GM18499 (cell line): ENCODE results near the gene TREX2.

Experiments used
- ATAC-seq: cut with Tn5 transposase; IDR thresholded peaks from one replicate; pipeline ENCODE4 v1.9.1; 2021; ENCODE audit warnings: moderate number of reproducible peaks; ENCODE audit not compliant: insufficient read depth, unreplicated experiment

TREX2 gene

GRCh38 chrX:153394612-153395011 is 51.2 kb downstream of the TREX2 start:
- no peak for ATAC-seq
